ENCODE results near the gene SCARF2.
"Not testable (repeated sequence)": the region's sequence is repeated elsewhere in the genome, so short reads cannot be mapped to it uniquely, and the experiment has no call there.

Gene SCARF2

DNA sequence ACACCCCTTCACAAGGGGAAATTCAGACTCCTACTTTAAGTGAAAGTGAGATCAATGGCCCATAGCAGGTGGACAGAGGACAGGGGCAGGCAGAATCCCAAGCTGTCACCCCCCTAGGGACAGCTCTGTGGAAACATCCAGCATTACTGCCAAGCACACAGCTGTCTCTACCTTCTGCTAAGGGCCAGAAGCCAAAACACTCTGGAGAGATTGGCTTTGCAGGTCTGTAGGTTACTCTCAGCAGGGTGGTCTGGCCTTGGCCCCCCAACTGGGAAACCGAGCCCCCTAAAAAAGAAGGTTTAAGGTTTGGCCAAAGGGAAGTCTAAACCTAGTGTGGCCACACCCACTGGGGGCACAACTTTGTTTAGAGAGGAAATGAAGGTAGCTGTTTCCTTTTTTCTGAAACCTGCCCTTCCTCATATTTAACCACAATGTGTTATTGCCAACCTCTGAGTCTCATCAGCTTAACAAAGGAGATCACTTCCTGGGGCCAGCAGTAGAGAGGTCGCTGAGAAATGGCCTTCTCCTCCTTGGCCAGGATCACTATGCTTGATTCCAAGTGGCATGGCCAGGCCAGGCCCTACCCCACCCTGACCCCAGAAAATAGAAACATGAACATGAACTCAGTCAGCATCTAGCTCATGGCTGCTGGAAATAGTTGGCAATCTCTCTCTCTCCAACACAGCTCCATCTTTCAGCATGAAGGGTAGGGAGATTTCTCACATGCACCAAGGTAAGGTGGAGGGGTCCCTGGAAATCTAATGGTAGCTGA is 25.9 kb upstream of the SCARF2 start:
- no peak for DNase-seq (ENCODE audit: low read depth)

DNA sequence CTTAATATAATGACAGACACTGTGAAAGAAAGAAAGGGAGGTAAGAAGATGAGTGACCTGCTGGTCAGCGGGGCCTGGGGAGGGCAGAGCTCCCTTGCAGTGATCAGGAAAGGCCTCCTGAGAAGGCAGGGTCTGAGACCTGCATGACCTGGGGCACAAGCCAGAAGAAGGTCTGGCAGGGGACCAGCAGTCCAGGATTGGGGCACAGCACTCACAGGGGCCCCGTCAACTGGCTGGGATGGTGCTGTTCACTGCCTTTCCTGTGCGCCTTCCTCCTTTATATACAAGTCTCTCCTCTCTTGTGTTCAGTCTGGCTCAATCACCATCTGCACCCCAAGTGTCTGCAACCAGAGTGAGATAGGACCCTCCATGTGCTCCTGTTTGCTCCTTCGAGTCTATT is 22.2 kb upstream of the SCARF2 start:
- DNase-seq (ENCODE audit: low read depth) = no peak

DNA sequence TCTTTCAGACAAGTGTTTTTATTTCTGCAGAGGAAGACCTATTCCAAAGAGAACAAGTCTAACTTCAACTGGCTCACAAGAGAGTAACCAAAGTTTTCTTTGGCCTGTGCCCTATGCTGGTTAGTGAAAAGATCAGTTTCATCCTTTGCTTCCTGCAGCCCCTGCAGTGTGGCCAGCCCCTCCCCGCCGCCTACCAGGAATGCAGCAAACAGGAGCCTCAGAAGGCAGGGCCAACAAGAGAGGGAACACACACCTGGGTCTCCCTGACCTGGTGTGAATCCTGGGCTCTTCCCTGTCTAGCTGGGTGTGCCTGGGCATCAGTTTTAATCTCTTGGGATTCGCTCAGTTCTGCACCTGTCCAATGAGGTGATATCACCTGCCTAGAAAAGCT is 21.5 kb upstream of the SCARF2 start:
- no peak for DNase-seq (ENCODE audit: low read depth)

DNA sequence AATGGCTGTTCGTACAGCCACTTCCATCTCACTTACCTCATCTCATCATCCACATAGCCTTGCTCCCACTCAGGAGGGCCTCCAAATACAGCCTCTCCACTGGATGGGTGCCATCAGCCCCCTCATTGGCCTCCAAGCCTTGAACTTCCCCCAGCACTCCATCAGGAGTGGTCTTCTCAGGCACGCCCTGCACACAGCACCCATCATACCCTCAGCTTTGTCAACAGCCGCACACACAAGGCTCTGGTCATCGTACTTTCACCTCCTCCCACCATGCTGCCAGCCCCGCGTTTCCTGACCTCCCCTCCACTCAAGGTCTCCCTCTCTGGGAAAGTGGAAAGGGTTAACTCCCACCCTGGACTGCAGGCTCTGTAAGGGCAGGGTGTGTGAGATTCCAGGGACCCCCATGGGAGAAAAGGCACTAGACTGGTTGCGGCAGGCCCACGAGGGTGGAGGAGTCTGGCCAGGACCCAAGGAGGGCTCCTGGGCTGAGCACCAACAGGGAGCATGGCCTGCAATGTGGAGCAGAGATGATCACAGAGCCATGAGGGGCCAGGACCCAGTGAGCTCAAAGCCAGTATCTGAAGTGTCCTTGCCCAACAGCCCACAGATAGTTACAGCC is 21.0 kb upstream of the SCARF2 start:
- no peak for DNase-seq (ENCODE audit: low read depth)

DNA sequence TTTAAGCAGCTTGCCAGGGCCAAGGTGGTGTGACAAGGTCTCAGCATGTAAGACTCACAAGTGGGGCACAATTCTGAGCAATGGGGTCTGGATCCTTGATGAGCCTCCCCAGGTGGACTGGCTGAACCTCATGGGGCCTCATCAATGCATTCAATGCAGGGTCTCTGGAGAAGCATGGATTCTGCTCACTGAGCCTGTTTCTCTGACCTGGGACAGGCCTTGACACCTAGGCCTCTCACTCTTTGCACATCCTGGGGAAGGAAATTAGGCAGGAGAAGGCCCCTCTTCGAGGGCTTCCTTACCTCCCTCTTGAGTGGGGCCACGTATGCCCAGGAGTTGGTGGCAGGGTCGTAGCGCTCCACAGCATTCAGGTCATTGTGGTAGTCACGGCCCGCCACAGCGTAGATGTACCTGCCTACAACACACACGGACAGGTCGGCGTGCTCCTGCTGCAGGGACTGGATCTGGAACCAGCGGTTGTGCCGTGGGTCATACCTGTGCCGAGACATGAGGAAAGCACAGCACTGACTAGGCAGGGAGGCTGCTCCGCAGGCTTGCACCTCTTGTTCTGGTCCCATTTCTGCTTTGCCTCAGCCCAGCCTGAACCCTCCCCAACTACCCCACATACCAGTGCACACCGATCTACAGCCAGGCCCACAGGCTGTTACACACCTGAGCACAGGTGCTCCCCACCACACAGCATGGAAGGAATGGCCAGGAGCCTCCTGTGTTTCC is 20.0 kb upstream of the SCARF2 start:
- DNase-seq (ENCODE audit: low read depth) = no peak

DNA sequence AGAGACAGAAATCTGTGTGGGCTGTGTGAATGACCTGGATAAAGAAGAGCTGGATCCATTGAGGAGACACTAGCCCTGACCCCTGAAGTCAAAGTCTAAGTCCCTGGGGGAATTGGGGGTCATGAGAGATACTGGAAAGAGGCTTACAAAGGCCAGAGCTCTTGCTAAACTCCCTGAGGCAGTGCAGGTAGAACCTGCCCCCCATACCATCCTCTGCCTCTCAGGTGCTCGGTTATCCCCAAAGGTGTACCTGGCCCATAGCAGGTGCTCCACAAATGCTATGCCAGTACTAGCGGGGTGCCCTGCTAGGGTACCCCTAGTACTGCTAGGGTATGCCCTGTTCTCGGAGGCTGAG is 19.1 kb upstream of the SCARF2 start:
- no peak for DNase-seq (ENCODE audit: low read depth)

DNA sequence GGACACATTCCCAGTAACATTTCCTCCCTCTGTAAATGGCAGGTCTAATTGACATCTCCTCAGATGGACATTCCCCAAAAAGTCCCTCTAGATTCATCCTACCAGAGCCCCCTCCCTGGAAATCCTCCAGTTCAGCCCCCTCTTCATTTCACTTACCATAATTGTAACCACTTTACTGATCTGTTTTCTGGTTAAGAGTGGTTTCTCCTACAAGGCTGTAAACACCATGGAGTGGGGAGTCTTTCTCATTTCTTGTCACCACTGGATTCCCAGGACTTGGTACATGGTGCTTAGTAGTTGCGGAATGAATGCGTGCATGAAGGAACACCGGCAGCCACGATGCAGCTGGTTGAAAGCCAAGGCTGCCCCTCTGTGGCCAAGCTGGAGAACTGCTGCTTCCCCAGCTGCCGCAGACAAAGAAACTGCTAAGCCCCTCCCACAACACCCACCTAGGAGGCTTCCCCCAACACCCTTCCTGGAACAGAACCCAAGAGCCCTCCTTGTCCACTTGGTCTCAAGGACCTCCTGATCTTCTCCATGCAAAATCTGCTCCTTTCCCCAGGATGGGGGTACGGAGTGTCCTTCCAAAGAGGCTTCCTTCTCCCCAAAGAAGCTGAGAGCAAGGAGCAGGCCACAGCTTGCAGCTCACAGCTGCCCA is 18.6 kb upstream of the SCARF2 start:
- DNase-seq (ENCODE audit: low read depth) = peak; percentile 66

DNA sequence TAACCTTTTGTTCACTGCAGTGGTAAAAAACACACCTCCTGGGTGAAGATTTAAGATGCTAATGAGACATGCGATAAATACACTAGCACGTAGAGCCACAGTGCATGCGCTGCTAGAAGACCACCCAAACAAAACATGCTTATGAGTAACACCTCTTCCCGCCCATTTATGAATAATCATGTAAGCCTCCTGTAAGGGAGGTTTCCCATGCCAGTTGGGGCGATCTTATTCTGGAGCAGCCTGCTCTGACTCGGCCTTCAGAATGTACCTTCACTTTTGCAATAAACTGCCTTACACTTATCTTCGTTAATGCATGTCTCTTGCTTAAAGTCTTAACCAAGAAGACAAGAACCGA is 18.1 kb upstream of the SCARF2 start:
- DNase-seq (ENCODE audit: low read depth) = no peak

DNA sequence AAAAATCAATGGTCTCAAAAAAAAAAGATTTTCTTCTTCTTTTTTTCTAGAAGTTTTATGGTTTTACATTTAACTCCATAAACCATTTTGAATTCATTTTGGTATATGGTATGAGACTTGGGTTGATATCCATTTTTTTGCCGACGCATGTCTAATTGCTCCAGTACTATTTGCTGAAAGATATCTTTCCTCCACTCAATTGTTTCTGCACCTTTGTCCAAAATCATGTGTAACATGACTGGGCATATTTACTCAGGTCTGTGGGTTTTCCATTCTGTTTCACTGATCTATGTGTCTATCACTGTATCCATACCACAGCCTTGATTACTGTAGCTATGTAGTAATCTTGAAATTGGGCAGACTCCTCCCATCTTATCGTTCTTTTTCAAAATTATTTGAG is 15.6 kb upstream of the SCARF2 start:
- no peak for DNase-seq (ENCODE audit: low read depth)

DNA sequence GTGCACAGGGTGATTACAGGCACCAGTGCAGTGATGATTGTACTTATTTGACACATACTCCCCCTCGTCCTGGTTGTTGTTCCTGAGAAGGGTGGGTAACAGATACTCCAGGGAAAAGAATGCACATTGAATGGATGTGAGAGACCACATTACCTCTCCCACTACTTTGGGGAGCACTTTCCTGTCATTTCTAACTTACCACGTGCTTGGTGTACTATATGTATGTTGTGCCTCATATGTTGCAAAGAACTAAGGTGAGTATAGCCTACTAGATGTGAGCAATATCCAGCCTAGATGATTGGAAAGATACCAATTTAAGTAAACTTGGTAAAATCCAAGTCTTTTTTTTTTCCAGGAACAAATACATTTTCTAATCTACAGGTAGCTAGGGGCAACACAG is 14.3 kb upstream of the SCARF2 start:
- DNase-seq (ENCODE audit: low read depth) = no peak

DNA sequence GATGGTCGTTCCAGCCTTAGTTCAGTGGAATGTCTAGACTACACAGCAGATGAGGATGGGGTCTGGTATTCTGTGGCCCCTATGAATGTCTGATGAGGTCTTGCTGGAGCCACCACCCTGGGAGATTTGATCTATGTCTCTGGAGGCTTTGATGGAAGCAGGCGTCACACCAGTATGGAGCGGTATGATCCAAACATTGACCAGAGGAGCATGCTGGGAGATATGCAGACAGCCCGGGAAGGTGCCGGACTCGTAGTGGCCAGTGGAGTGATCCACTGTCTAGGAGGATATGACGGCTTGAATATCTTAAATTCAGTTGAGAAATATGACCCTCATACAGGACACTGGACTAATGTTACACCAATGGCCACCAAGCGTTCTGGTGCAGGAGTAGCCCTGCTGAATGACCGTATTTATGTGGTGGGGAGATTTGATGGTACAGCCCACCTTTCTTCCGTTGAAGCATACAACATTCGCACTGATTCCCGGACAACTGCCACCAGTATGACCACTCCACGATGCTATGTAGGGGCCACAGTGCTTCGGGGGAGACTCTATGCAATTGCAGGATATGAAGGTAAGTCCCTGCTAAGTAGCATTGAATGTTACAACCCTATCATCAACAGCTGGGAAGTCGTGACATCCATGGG is 13.6 kb upstream of the SCARF2 start:
- not testable (repeated sequence) for DNase-seq (ENCODE audit: low read depth)

DNA sequence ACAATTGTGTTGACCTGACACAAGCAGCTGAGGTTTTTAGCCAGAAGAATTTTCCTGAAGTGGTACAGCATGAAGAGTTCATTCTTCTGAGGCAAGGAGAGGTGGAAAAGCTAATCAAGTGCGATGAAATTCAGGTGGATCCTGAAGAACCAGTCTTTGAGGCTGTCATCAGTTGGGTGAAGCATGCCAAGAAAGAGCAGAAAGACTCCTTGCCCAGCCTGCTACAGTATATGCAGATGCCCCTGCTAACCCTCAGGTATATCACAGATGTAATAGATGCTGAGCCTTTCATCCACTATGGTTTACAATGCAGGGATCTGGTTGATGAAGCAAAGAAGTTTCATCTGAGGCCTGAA is 12.9 kb upstream of the SCARF2 start:
- no peak for DNase-seq (ENCODE audit: low read depth)

DNA sequence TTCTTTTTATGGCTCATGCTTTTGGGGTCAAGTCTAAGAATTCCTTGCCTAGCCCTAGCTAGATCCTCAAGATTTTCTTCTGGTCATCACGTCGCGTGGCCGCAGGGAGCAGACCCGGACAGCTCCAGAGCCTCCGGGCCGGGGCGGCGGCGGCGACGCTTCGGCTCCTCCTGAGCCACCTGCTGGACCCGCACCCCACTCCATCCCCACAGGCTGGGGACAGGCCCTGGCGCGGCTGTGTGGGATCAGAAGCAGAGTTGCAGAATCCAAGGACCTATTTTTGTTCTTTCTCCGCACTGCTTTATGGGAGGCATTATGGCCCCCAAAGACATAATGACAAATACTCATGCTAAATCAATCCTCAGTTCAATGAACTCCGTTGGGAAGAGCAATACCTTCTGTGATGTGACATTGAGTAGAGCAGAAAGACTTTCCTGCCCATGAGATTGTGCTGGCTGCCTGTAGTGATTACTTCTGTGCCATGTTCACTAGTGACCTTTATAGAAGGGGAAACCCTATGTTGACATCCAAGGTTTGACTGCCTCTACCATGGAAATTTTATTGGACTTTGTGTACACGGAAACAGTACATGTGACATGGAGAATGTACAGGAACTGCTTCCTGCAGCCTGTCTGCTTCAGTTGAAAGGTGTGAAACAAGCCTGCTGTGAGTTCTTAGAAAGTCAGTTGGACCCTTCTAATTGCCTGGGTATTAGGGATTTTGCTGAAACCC is 12.4 kb upstream of the SCARF2 start:
- no peak for DNase-seq (ENCODE audit: low read depth)

DNA sequence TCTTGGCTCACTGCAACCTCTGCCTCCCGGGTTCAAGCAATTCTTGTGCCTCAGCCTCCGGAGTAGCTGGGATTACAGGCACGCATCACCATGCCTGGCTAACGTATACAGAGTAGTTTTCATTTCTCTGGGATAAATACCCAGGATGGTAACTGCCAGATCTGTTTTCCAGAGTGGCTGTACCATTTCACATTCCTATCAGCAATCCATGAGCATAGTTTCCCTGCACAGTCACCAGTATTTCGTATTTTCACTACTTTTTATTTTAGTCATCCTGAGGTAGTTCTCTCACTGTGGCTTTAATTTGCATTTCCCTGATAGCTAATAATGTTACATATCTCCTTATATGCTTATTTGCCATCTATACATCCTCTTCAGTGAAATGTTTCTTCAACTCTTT is 11.0 kb upstream of the SCARF2 start:
- DNase-seq (ENCODE audit: low read depth) = no peak

DNA sequence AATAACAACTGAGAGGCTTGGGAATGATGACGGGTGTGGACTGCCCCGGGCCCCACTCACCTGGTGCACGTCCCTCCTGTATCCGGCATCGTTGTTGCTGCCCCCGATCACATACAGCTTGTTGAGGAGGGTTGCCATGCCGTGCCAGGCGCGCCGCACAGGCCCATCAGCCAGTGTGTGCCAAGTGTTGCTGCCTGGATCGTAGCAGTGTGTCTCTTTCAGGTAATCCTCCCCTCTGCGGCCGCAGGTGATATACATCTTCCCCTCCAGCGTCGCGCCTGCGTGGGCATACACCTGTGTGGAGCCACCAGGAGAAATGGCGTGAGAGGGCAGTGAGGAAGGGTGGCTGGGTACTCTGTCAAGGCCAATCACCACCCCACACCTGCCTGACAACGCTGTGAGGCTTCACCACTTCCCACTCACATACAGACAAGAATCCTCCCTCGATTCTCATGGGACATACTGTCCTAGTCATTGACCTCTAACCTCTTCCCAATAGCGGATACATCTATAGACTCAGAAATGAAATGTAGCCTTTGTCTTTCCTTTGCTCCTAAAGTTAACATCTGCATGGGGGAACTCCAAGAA is 8.9 kb upstream of the SCARF2 start:
- DNase-seq (ENCODE audit: low read depth) = no peak

DNA sequence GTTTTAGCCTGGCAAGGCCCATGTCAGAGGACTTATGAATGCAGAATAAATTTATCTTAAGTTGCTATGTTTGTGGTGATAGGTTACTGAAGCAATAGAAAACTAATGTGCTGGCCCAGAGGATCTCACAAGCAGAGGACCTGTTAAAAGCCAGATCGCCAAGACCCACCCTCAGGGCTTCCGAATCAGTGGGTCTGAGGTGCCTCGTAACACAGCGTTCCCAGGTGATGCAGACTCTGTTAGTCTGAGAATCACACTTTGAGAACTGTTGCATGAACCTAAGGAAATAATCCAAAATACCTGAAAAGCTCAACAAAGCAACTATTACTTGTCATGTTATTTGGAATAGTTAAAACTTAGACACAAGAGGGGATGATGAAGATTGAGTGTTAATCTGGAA is 6.7 kb upstream of the SCARF2 start:
- no peak for DNase-seq (ENCODE audit: low read depth)

DNA sequence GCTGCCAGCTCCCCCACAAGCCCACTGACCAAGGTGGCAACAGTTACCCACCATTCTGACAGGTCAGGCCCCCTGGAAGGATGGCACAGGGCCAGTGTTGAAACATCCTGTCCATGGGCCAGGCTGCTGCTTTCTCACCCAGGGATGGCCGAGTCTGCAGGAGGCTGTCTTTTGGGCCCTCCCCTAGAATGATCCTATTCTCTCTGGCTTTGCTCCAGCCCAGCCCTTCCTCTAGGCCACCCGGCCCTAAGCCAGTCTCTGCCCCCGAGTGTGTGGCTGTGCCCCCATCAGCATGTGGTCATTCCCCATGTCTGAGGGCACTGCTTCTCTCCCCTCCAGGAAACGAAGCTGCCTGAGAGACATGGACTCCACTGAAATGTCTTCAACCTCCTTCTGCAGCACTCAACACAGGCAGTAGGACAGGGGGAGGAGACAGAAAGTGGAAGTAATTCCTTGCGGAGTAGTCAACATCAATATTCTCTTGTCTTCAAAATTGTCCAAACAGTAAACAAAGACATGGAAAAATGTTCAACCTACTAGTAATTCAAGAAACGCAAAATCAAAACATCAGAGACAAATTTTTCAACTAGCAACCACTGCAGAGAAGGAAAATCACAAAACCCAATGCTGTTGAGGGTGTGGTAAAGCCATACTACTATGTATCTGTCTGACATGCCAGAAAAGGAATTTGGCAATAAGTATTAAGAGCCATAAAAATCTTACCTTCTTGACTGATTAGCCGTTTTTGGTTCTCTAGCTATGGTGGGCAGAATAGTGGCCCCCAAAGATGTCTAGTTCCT is 5.1 kb upstream of the SCARF2 start:
- DNase-seq (ENCODE audit: low read depth) = no peak

DNA sequence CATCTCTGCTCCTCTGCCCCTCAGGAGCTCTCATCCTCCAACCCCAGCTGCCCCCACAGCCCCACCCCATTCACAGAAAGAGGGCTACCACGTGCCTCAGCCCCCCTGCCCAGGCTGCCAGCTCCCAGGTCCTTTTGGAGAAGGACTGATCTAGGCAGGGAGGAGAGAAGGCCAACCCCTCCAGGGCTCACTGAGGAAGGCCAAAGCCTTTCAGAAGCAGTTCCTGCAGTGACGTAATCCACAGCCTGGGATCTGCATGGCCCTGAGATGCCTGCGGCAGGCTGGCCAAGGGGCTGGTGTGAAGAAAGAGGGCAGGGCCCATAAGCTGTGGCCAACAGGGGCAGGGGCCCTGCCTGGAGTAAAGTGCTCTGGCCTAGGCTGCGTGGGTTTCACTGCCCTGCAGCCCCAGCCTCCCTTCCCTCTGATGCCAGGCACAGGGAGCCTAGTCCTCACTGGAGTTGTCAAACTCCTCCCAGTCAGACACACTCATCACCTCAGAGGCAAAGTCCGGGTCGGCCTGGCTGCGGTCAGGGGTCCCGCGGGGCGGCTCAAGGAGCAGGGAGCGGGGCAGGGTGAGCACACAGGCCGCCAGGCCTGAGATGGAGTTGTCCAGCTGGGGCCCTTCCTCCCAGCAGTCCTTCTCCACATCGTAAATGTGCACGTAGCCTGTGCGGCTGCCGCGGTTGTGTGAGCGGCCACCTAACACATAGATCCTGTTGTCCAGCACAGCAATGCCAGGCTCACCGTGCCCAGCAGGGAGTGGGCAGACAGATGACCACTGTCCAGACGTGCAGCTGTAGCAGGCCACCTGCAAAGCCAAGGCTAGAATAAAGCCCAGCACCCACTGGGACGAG is 4.2 kb upstream of the SCARF2 start:
- no peak for DNase-seq (ENCODE audit: low read depth)
